ENCODE data around the gene MEI1.

The MEI1 gene

DNA sequence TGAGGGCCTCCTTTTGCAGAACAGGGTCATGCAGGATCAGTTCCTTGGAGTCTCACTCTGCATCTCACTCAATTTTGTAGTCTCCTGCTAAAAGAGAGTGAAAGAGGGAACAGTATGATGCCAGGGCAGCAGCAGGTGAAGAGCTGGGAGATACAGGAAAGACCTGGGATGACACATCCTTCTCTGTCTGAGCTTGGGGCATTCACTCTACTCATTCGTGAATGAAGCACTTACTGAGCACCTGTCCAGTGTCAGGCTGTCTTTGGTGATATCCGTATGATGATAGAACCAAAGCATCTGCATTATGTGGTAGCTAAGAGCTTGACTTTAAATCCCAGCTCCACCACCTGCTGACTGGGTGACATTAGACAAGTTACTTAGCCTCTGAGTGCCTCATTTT, 148.0 kb downstream of the MEI1 start:
- no peak for TF ChIP-seq EZH2phosphoT487 (IDR thresholded peaks at IDR 0.05; ENCODE audit: borderline replicate concordance, low read length)
- TF ChIP-seq, protein P1, sequence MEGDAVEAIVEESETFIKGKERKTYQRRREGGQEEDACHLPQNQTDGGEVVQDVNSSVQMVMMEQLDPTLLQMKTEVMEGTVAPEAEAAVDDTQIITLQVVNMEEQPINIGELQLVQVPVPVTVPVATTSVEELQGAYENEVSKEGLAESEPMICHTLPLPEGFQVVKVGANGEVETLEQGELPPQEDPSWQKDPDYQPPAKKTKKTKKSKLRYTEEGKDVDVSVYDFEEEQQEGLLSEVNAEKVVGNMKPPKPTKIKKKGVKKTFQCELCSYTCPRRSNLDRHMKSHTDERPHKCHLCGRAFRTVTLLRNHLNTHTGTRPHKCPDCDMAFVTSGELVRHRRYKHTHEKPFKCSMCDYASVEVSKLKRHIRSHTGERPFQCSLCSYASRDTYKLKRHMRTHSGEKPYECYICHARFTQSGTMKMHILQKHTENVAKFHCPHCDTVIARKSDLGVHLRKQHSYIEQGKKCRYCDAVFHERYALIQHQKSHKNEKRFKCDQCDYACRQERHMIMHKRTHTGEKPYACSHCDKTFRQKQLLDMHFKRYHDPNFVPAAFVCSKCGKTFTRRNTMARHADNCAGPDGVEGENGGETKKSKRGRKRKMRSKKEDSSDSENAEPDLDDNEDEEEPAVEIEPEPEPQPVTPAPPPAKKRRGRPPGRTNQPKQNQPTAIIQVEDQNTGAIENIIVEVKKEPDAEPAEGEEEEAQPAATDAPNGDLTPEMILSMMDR (IDR thresholded peaks at IDR 0.05; ENCODE audit: low read depth, low read length, poor library complexity, severe bottlenecking) = no peak
- Histone ChIP-seq H3K27me3 (ENCODE audit: control insufficient read depth, low read length) (no peaks in the 10 kb centered on the region), H3F3A (ENCODE audit: control insufficient read depth, insufficient read depth) (peaks cover 11% of the 10 kb centered on the region; the same call in 1 of the 2 replicates), H3K9me2 (replicated peaks; ENCODE audit: control insufficient read depth, low read length) (no peaks in the 10 kb centered on the region), H4K20me1 (ENCODE audit: control insufficient read depth, insufficient read depth, low read depth, low read length) (peaks cover 44% of the 10 kb centered on the region), H3K36me3 (ENCODE audit: control insufficient read depth, low read length) (peaks cover 79% of the 10 kb centered on the region), H3K9me3 (ENCODE audit: control insufficient read depth, insufficient read depth, low read length) (no peaks in the 10 kb centered on the region), H3K4me3 (ENCODE audit: low read length) (no peak overlapping the region), H3K4me2 (ENCODE audit: low read length) (peak overlapping the region; percentile 58), H3K4me1 (ENCODE audit: control insufficient read depth, low read length) (peaks cover 75% of the 10 kb centered on the region), H3K79me2 (ENCODE audit: control insufficient read depth, low read length) (peaks cover 99% of the 10 kb centered on the region), H3K27ac (ENCODE audit: low read depth, low read length) (peak overlapping the region; percentile 8; the same call in 1 of the 2 replicates)

DNA sequence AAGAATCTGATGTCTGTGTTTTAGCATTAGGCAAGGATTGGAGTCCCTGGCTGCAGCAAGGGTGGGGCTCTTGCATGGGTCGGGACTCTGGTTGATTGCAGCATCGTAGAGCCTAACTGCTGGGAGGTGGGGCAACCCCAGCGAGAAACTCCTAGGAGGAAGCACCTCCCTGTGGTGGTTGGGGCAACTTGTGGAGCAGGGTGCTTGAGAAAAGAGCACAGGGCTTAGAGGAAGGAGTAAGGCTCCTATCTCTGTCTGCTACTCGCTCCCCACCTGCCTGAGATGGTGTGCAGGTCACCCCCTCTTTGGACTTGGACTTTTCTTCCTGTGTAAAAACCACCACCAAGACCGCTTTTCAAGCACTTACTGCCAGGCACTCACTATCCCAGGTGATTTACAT, 149.2 kb downstream of the MEI1 start:
- H4K20me1 ChIP-seq (ENCODE audit: control insufficient read depth, insufficient read depth, low read depth, low read length) = peaks cover 39% of the 10 kb centered on the region
- H3K9me3 ChIP-seq (ENCODE audit: control insufficient read depth, insufficient read depth, low read length) = no peaks in the 10 kb centered on the region
- H3K27me3 ChIP-seq (ENCODE audit: control insufficient read depth, low read length) = no peaks in the 10 kb centered on the region
- peak overlapping the region; percentile 28 for H3K4me2 ChIP-seq (ENCODE audit: low read length)
- TF ChIP-seq EZH2phosphoT487 (IDR thresholded peaks at IDR 0.05; ENCODE audit: borderline replicate concordance, low read length) = no peak
- TF ChIP-seq, protein P1 (IDR thresholded peaks at IDR 0.05; ENCODE audit: low read depth, low read length, poor library complexity, severe bottlenecking) = no peak
- H3K27ac ChIP-seq (ENCODE audit: low read depth, low read length) = peak overlapping the region; percentile 32; the same call in 1 of the 2 replicates
- H3K4me3 ChIP-seq (ENCODE audit: low read length) = peak overlapping the region; percentile 26; the same call in 1 of the 2 replicates
- H3K4me1 ChIP-seq (ENCODE audit: control insufficient read depth, low read length) = peaks cover 75% of the 10 kb centered on the region
- peaks cover 77% of the 10 kb centered on the region for H3K36me3 ChIP-seq (ENCODE audit: control insufficient read depth, low read length)
- peaks cover 15% of the 10 kb centered on the region; the same call in 1 of the 2 replicates for H3F3A ChIP-seq (ENCODE audit: control insufficient read depth, insufficient read depth)
- H3K79me2 ChIP-seq (ENCODE audit: control insufficient read depth, low read length) = peaks cover 99% of the 10 kb centered on the region
- H3K9me2 ChIP-seq (replicated peaks; ENCODE audit: control insufficient read depth, low read length) = no peaks in the 10 kb centered on the region

Measured in DOHH2 (cell line).